Mesendoderm (in vitro differentiated cells): ENCODE measurements around the gene WBP1L.

Experiments
- DNase-seq: peaks from one replicate; pipeline ENCODE4 v3.0.0; 2013
- H2AK5ac ChIP-seq: 2 replicates; pipeline ENCODE4 v1.6.1; 2013; ENCODE audit warnings: low read length, inconsistent platforms
- H2BK120ac ChIP-seq: 2 replicates; pipeline ENCODE4 v1.6.1; 2013; ENCODE audit warnings: low read depth, mild to moderate bottlenecking, low read length, moderate library complexity, mixed read lengths
- H2BK15ac ChIP-seq: replicated peaks from 2 replicates; pipeline ENCODE4 v1.6.1; 2013; ENCODE audit warnings: low read depth, mild to moderate bottlenecking, moderate library complexity
- H2BK5ac ChIP-seq: 2 replicates; pipeline ENCODE4 v1.6.1; 2013; ENCODE audit warnings: low read length, inconsistent platforms
- H3K18ac ChIP-seq: 2 replicates; pipeline ENCODE4 v1.6.1; 2013; ENCODE audit warnings: mild to moderate bottlenecking, low read length, mixed read lengths
- H3K23ac ChIP-seq: one replicate; pipeline ENCODE4 v1.6.1; 2013; ENCODE audit warnings: low read length
- H3K27ac ChIP-seq: 2 replicates; pipeline ENCODE4 v1.5.1; 2013; ENCODE audit warnings: low read depth, mild to moderate bottlenecking, inconsistent platforms, low read length, moderate library complexity
- H3K27me3 ChIP-seq: 2 replicates; pipeline ENCODE4 v1.6.1; 2013; ENCODE audit warnings: low read length, control low read depth, mild to moderate bottlenecking, inconsistent platforms; ENCODE audit not compliant: insufficient read depth, poor library complexity
- H3K36me3 ChIP-seq: 2 replicates; pipeline ENCODE4 v1.6.1; 2013; ENCODE audit warnings: low read length, inconsistent platforms; ENCODE audit not compliant: control insufficient read depth, insufficient read depth
- H3K4ac ChIP-seq: one replicate; pipeline ENCODE4 v1.6.1; 2013; ENCODE audit warnings: low read depth, mild to moderate bottlenecking, low read length, moderate library complexity
- H3K4me1 ChIP-seq: 2 replicates; pipeline ENCODE4 v1.6.1; 2013; ENCODE audit warnings: low read depth, low read length, inconsistent platforms; ENCODE audit not compliant: control insufficient read depth
- H3K4me2 ChIP-seq: 2 replicates; pipeline ENCODE4 v1.6.1; 2013; ENCODE audit warnings: low read length
- H3K4me3 ChIP-seq: 2 replicates; pipeline ENCODE4 v1.5.1; 2013; ENCODE audit warnings: mild to moderate bottlenecking, low read length
- H3K56ac ChIP-seq: one replicate; pipeline ENCODE4 v1.6.1; 2013; ENCODE audit warnings: low read length
- H3K79me1 ChIP-seq: 2 replicates; pipeline ENCODE4 v1.6.1; 2013; ENCODE audit warnings: low read length, inconsistent platforms
- H3K79me2 ChIP-seq: 2 replicates; pipeline ENCODE4 v1.6.1; 2013; ENCODE audit warnings: mild to moderate bottlenecking, low read length; ENCODE audit not compliant: control insufficient read depth, insufficient read depth
- H3K9ac ChIP-seq: 2 replicates; pipeline ENCODE4 v1.6.1; 2013; ENCODE audit warnings: low read length, inconsistent platforms
- H4K5ac ChIP-seq: one replicate; pipeline ENCODE4 v1.6.1; 2013; ENCODE audit warnings: low read length
- H4K8ac ChIP-seq: one replicate; pipeline ENCODE4 v1.6.1; 2013; ENCODE audit warnings: low read depth, mild to moderate bottlenecking, control low read depth, low read length, moderate library complexity
- WGBS: extraction: QIAGEN DNeasy Blood & Tissue Kit; methylation state at CpG from one replicate; pipeline ENCODE4 v1.1.7; 2013; ENCODE audit warnings: low lambda C conversion rate, missing lambda C conversion rate; ENCODE audit not compliant: insufficient coverage; ENCODE audit errors: extremely low coverage; 5-methylcytosine and 5-hydroxymethylcytosine counted together

WBP1L gene

GRCh38 chr10:102783568-102783967, 39.8 kb downstream of the WBP1L start:
- Histone ChIP-seq H3K18ac (no peak overlapping the region), H3K79me1 (peaks cover 3% of the 10 kb centered on the region), H3K23ac (no peak overlapping the region), H2BK15ac (no peak overlapping the region), H3K27ac (no peak overlapping the region), H3K27me3 (no peaks in the 10 kb centered on the region), H4K8ac (no peak overlapping the region), H3K36me3 (no peaks in the 10 kb centered on the region), H3K9ac (no peak overlapping the region), H3K4me1 (peaks cover 13% of the 10 kb centered on the region), H3K4ac (no peak overlapping the region), H4K5ac (no peak overlapping the region), H3K56ac (no peak overlapping the region), H2BK120ac (no peak overlapping the region), H3K79me2 (no peaks in the 10 kb centered on the region), H3K4me2 (no peak overlapping the region), H3K4me3 (no peak overlapping the region), H2BK5ac (no peak overlapping the region), H2AK5ac (no peak overlapping the region)
- no CpG with 5 or more reads among the region's 1 CpG for WGBS
- no peak for DNase-seq

GRCh38 chr10:102785818-102786217, 42.1 kb downstream of the WBP1L start:
- Histone ChIP-seq H3K4me1 (peaks cover 9% of the 10 kb centered on the region), H4K5ac (no peak overlapping the region), H3K4me3 (no peak overlapping the region), H3K27ac (no peak overlapping the region), H3K4ac (no peak overlapping the region), H3K18ac (no peak overlapping the region), H3K27me3 (no peaks in the 10 kb centered on the region), H4K8ac (no peak overlapping the region), H3K79me1 (peaks cover 3% of the 10 kb centered on the region), H3K36me3 (no peaks in the 10 kb centered on the region), H3K4me2 (no peak overlapping the region), H2BK15ac (no peak overlapping the region), H3K56ac (no peak overlapping the region), H3K9ac (no peak overlapping the region), H3K79me2 (no peaks in the 10 kb centered on the region), H2BK5ac (no peak overlapping the region), H2AK5ac (no peak overlapping the region), H2BK120ac (no peak overlapping the region), H3K23ac (no peak overlapping the region)
- WGBS: no CpG with 5 or more reads among the region's 2 CpGs
- DNase-seq: no peak

- Histone ChIP-seq H2AK5ac (no peak overlapping the region), H3K4me3 (no peak overlapping the region), H3K27ac (no peak overlapping the region), H3K9ac (no peak overlapping the region), H4K8ac (no peak overlapping the region), H3K79me1 (peaks cover 3% of the 10 kb centered on the region), H3K4me1 (no peaks in the 10 kb centered on the region), H2BK15ac (no peak overlapping the region), H3K18ac (no peak overlapping the region), H3K4ac (no peak overlapping the region), H3K4me2 (no peak overlapping the region), H2BK5ac (no peak overlapping the region), H3K27me3 (no peaks in the 10 kb centered on the region), H2BK120ac (no peak overlapping the region), H3K56ac (no peak overlapping the region), H4K5ac (no peak overlapping the region), H3K36me3 (no peaks in the 10 kb centered on the region), H3K79me2 (no peaks in the 10 kb centered on the region), H3K23ac (no peak overlapping the region)
- no peak for DNase-seq
- WGBS: no CpG with 5 or more reads among the region's 8 CpGs
Observed at GRCh38 chr10:102791754-102792395, 48.1 kb downstream of the WBP1L start.

GRCh38 chr10:102795453-102796406, 52.0 kb downstream of the WBP1L start:
- Histone ChIP-seq H3K23ac (no peak overlapping the region), H3K36me3 (no peaks in the 10 kb centered on the region), H2BK120ac (no peak overlapping the region), H3K4me2 (no peak overlapping the region), H3K56ac (no peak overlapping the region), H4K5ac (no peak overlapping the region), H2BK5ac (no peak overlapping the region), H2BK15ac (no peak overlapping the region), H4K8ac (no peak overlapping the region), H3K4me3 (no peak overlapping the region), H3K27ac (no peak overlapping the region), H3K27me3 (no peaks in the 10 kb centered on the region), H3K4me1 (peaks cover 4% of the 10 kb centered on the region), H3K18ac (no peak overlapping the region), H3K9ac (no peak overlapping the region), H3K79me1 (no peaks in the 10 kb centered on the region), H3K79me2 (no peaks in the 10 kb centered on the region), H2AK5ac (no peak overlapping the region), H3K4ac (no peak overlapping the region)
- DNase-seq: no peak
- no CpG with 5 or more reads among the region's 15 CpGs for WGBS

- no peak overlapping the region for H3K4me2 ChIP-seq
- H3K79me1 ChIP-seq: no peaks in the 10 kb centered on the region
- H3K36me3 ChIP-seq: no peaks in the 10 kb centered on the region
- H2BK120ac ChIP-seq: no peak overlapping the region
- H2AK5ac ChIP-seq: no peak overlapping the region
- no peak overlapping the region for H2BK5ac ChIP-seq
- H3K18ac ChIP-seq: no peak overlapping the region
- no peak overlapping the region for H3K4me3 ChIP-seq
- no peak overlapping the region for H4K5ac ChIP-seq
- H4K8ac ChIP-seq: no peak overlapping the region
- no peaks in the 10 kb centered on the region for H3K27me3 ChIP-seq
- no peak for DNase-seq
- H3K4me1 ChIP-seq: peaks cover 9% of the 10 kb centered on the region
- no peak overlapping the region for H3K56ac ChIP-seq
- no peaks in the 10 kb centered on the region for H3K79me2 ChIP-seq
- H2BK15ac ChIP-seq: no peak overlapping the region
- no peak overlapping the region for H3K23ac ChIP-seq
- H3K4ac ChIP-seq: no peak overlapping the region
- WGBS: no CpG with 5 or more reads among the region's 9 CpGs
- no peak overlapping the region for H3K9ac ChIP-seq
- no peak overlapping the region for H3K27ac ChIP-seq
Observed at GRCh38 chr10:102796407-102797176, 52.8 kb downstream of the WBP1L start.
